PFSK-1 (cell line): Measurements from ENCODE around the gene KCNN4.

Source experiments
- FOXP2 ChIP-seq: optimal IDR thresholded peaks from 2 replicates; pipeline ENCODE3; 2011; ENCODE audit warnings: borderline replicate concordance, control low read depth, inconsistent platforms; ENCODE audit not compliant: insufficient read depth; ENCODE audit errors: extremely low read length, extremely low read depth
- POLR2AphosphoS5 ChIP-seq: IDR thresholded peaks from 2 replicates; pipeline ENCODE4 v1.6.1; 2012; ENCODE audit warnings: low read depth, mild to moderate bottlenecking, control low read depth, low read length, moderate library complexity
- SIN3A ChIP-seq: IDR thresholded peaks from 2 replicates; pipeline ENCODE4 v1.6.1; 2012; ENCODE audit warnings: mild to moderate bottlenecking, low read length, moderate library complexity, borderline replicate concordance; ENCODE audit not compliant: insufficient read depth
- TAF1 ChIP-seq: IDR thresholded peaks from 2 replicates; pipeline ENCODE4 v1.6.1; 2012; ENCODE audit warnings: low read length, control low read depth, borderline replicate concordance; ENCODE audit not compliant: insufficient read depth
- TF ChIP-seq, protein P1 (sequence below), 2 experiments: IDR thresholded peaks; 2 replicates each; pipeline versions ENCODE4 v1.6.1 to v1.8.0; 2011 to 2012; ENCODE audit warnings: low read depth in 2 of 2, low read length in 2 of 2, control low read depth in 1 of 2, inconsistent platforms in 1 of 2, mild to moderate bottlenecking in 1 of 2, moderate library complexity in 1 of 2; ENCODE audit not compliant: insufficient read depth in 1 of 2

DNA sequence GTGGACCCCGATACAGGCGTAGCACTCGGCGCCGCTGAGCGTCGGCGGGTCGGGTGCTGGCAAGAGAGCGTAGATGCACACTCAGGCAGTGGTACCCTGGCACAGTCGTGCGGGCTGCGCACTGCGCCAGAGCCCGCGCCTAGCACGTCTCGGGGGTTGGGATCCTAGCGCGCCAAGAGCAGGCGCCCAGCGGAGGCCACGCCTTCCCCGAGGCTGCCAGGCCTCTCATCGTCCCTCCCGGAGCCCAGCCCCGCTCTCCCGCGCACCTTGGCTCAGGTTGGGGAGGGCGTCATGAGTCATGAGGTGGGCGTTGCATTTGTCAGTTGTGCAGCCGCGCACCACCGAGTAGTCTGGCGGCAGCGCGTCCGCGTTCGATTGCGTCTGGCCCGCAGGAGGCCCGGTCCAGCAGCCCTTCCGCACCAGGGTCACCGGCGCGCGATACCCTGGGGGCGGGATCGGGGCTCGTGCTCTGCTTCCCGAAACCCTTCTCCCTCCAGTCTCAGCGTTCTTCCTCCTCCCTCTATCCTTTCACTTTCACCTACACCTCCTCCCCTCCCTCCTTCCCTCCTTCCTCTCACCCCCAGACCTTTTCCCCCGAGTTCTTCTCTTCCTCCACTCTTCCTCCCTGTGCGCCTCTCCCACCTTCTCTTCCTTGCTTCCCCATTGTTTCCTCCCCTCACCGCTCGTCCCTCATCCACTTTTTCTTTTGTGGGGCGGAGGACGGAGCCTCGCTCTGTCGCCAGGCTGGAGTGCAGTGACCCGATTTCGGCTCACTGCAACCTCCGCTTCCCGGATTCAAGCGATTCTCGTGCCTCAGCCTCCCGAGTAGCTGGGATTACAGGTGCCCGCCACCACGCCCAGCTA lies 18.0 kb upstream of the KCNN4 start:
- TF ChIP-seq, protein P1, sequence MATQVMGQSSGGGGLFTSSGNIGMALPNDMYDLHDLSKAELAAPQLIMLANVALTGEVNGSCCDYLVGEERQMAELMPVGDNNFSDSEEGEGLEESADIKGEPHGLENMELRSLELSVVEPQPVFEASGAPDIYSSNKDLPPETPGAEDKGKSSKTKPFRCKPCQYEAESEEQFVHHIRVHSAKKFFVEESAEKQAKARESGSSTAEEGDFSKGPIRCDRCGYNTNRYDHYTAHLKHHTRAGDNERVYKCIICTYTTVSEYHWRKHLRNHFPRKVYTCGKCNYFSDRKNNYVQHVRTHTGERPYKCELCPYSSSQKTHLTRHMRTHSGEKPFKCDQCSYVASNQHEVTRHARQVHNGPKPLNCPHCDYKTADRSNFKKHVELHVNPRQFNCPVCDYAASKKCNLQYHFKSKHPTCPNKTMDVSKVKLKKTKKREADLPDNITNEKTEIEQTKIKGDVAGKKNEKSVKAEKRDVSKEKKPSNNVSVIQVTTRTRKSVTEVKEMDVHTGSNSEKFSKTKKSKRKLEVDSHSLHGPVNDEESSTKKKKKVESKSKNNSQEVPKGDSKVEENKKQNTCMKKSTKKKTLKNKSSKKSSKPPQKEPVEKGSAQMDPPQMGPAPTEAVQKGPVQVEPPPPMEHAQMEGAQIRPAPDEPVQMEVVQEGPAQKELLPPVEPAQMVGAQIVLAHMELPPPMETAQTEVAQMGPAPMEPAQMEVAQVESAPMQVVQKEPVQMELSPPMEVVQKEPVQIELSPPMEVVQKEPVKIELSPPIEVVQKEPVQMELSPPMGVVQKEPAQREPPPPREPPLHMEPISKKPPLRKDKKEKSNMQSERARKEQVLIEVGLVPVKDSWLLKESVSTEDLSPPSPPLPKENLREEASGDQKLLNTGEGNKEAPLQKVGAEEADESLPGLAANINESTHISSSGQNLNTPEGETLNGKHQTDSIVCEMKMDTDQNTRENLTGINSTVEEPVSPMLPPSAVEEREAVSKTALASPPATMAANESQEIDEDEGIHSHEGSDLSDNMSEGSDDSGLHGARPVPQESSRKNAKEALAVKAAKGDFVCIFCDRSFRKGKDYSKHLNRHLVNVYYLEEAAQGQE (IDR thresholded peaks at IDR 0.05; ENCODE audit: insufficient read depth in 1 of 2, low read depth in 2 of 2, low read length in 2 of 2): no peak
- TF ChIP-seq POLR2AphosphoS5: no peak
- TF ChIP-seq TAF1: no peak
- TF ChIP-seq SIN3A: no peak
- no peak for TF ChIP-seq FOXP2
